NOMO-1 treated with dmso at 0.1 percent for 144 hours (cell line): ENCODE data around the gene MYOF.
"Not testable (repeated sequence)": the region's sequence is repeated elsewhere in the genome, so short reads cannot be mapped to it uniquely, and the experiment has no call there.

Experiments
- DNase-seq: peaks from one replicate; lab custom pipeline; 2025; ENCODE audit not compliant: unreplicated experiment; lab: John Stamatoyannopoulos, UW

Gene MYOF

GRCh38 chr10:93435621-93436397 is 46.3 kb downstream of the MYOF start:
- peak; percentile 76 for DNase-seq

DNA sequence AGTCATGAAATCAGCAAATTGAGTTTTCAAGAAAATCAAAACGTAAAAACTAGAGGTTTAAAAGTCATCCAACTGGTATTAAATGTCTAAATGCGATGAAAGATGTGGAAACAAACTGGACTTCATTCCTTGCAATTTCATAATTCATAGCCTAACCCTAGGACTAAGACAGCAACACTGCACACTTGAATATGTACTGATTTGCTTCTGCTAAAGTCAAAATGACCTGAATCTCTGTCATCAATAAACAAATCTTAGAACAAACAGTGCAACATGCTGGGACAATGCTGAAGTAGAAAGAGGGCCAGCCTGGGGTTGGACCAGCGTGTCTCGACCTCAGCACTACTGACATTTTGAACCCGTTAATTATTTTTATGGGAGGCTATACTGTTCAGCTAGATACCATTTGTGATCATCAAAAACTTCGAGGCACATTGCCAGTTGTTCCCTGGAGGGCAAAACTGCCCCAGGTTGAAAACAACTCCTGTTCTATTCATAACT is 47.1 kb downstream of the MYOF start:
- DNase-seq: no peak

GRCh38 chr10:93431361-93431760 is 50.8 kb downstream of the MYOF start:
- DNase-seq: no peak

DNA sequence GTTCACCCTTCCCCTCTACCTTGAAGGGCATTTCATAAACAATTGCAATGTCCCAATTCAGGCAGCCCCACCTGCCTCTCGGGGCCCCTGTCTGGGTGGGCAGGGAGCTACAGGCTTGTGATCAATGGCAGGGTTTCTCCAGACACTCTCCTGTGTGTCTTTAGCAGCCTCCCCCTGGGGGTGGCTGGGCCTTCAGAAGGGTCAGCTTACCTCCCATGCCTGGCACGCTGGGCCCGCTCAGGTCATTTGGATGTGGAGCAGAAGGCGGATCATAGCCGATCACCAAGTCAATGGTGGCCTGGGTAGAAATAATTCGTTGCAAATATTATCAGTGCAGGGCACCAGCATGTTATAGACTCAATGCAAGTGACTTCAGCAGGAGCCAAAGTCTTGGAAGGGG is 56.3 kb downstream of the MYOF start:
- DNase-seq: no peak

GRCh38 chr10:93422118-93422517 is 60.0 kb downstream of the MYOF start:
- no peak for DNase-seq

DNA sequence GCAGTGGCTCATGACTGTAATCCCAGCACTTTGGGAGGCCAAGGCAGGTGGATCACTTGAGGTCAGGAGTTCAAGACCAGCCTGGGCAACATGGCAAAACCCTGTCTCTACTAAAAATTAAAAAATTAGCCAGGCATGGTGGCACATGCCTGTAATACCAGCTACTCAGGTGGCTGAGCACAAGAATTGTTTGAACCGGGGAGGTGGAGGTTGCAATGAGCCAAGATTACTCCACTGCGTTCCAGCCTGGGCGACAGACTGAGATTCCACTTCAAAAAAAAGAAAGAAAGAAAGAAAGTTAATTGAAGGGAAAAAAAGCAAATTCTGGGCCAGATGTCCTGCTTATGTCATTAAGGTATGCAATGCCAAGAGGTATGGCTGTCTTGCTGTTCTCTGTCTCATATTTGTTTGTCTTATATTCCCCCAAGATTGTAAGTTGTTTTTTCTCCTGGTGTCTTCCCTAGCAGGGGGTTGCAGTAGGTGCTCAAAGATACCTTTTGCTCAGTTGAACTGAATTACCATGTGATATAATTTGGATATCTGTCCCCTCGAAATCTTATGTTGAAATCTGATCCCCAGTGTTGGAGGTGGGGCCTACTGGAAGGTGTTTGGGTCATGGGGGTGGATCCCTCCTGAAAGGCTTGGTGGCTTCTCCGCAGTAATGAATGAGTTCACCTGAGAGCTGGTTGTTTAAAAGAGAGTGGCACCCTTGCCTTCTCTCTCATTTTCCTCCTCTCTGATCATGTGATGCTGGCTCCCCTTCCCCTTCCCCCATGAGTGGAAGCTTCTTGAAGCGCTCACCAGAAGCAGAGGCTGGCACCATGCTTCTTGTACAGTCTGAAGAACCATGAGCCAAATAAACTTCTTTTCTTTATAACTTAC is 60.9 kb downstream of the MYOF start:
- no peak for DNase-seq

- DNase-seq: no peak
Observed at GRCh38 chr10:93420091-93420490, 62.0 kb downstream of the MYOF start.

DNA sequence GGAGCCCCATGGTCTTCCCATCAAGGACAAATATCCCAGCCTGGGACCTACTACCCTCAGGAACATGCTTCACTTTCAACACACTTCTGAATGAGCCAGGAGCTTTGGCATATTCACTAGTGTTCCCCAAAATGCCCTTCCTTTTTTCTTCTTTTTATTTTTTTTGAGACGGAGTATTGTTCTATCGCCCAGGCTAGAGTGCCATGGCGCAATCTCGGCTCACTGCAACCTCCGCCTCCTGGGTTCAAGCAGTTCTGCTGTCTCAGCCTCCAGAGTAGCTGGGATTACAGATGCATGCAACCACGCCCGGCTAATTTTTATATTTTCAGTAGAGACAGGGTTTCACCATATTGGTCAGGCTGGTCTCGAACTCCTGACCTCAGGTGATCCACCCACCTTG is 63.1 kb downstream of the MYOF start:
- not testable (repeated sequence) for DNase-seq

DNA sequence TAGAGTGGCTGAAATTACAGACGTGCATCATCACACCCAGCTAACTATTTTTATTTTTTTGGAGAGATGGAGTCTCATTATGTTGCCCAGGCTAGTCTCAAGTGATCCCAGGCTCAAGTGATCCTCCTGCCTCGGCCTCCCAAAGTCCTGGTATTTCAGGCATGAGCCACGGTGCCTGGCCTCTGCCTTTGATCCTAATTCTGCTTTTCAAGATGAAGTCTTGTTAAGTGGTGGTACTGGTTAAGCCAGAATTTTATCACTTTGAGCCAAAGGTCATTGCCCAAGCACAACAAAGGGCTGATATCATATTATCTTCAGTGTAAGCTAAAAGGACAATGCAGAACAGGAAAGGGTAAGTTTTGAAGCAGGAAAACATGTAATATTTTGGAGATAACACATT is 64.2 kb downstream of the MYOF start:
- no peak for DNase-seq

DNA sequence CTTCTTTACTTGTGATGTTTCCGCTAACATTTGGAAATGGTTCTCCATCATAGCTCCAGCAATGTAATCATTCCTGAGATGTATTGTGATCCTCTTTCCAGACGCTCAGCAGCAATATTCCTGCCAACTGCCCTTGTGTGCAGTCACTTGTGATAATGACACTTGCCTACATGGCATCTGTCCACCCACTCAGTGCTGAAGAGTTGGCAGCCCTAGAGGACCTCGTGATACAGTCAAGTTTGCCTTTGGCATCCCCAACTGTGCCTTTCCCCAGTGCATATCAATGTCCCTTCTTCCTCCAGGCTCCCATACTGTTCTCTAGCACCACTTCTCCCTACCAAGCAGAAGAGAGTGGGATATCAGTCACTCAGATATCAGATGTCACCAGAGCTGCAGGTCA is 64.9 kb downstream of the MYOF start:
- DNase-seq: no peak

- DNase-seq: no peak
Observed at GRCh38 chr10:93416824-93417223, 65.3 kb downstream of the MYOF start.

DNA sequence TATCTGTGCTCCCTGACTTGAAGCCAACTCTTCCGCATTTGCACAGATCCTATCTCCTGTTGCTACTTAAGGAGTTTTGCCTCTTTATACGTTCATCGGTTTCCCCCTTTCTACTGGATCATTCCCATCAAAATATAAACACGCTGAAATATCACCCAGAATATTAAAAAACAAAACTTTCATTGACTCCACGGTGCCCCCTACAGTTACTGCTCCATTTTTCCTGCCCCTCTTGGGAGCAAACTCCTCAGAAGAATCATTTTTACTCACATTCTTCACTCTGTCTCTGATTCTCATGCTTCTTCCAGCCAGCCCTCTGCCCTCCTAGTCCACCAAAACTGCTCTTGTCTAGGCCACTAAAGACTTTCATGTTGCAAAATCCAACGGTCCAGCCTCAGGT is 66.4 kb downstream of the MYOF start:
- DNase-seq: no peak

- peak; percentile 51 for DNase-seq
Observed at GRCh38 chr10:93413252-93413689, 68.9 kb downstream of the MYOF start.

DNA sequence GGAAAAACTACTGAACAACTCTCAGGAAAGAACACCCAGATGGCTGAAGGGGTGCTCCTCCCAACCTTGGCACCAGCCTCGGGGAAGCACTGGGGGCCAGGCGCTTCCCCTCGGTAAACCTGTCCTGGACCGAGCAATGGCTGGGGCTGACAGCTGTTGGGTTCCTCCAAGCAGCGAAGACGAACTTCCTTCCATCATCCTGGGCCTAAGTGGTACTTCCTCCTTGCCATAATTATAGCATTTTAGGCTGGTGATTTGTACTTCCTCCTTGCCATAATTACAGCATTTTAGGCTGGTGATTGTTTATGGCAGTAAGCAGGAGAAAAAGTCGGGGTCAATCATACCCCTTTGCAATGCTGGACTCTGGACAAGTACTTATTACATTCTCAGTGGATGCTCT is 69.3 kb downstream of the MYOF start:
- DNase-seq: peak; percentile 80

DNA sequence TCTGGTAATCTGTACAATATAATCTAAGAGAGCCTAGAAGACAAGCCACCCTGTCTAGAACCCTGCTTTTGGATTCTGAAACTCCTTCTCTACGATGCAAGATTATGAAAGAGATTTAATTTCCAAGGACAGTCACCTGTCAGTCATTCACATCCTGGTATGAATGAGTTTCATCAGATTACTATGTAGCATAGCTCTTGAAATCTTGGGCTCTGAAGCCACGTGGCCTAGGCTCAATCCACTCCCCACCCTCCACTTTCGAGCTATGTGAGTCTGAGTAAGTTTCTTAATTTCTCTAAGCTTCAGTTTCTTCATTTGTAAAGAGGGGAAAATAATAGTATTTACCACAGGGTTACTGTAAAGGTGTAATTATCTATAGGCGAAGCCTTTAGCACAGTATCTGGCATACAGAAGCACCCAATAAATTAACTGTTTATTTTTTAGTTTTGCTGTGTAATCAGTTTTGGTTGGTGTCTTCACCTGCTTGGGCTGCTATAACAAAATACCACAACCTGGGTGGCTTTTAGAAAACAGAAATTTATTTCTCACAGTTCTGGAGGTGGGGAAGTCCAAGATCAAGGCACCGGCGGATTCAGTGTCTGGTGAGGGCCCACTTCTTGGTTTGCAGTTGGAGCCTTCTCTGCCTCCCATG is 71.3 kb downstream of the MYOF start:
- no peak for DNase-seq

DNA sequence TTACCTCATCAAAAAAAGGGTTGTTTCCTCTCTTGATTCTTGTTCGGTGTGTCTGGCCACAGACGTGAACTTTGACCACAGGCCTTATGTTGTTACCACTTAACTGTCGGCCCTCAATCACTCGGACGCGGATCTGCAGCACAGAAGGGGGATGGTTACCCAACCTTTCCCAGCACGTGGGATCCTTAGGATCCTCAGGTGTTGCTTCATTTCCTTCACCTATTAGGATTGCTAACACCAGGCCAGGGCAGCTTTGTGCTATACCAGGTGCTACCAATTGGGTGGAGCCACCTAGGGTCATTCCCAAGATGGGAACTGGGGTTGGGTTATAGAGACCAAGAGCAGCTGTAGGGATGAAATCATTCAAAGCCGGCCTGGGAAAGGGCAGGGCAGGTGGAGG is 73.4 kb downstream of the MYOF start:
- DNase-seq: no peak

DNA sequence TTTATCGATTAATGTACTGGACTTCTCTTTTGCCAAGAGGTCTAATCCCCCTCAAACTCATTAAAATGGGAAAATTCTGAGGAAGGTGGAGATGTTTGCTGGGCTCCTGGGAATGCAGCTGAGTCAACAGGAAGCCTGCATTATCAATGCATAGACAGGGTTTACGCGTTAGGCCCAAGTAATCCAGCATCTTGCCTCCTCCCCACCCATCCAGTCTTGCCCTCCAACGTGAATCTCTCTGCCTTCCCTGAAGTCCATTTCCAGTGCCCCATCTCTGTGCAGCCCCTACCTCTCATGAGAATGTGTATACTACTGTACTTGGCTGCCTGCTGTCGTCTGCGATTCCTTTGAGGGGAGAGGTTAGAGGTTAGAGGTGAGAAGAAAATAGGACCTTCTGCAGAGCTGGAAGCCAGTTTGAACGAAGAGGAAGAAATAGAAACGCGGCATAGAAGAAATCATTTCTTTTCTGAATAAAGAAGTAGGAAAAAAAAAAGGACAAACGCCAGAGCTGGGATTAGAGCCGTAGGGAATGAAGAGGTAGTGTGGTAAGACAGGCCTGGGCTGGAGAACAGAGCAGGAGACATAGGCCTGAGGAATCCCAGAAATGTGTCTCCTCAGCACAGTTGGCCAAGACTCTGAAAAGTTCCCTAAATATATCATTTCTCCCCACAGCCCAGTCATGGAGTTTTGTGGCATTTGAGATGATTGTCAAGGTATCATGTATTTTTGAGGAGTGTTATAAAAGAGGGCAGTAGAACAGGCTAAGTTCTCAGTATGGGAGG is 75.6 kb downstream of the MYOF start:
- DNase-seq: no peak

DNA sequence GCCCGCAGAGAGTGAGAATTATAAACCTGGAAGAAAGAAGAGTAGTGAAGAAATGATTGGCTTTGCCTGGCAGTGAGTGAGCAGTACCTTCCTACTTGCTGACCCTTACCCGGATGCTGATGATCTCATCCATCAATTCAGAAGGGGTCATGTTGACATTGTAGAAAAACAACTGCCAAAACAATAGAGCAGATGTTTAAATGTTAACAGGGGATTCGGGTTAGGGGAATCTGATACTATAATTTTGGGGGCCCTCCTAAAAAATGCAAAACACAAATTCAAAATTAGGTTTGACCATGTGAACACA is 78.1 kb downstream of the MYOF start:
- DNase-seq: no peak

- no peak for DNase-seq
Observed at GRCh38 chr10:93403152-93404047, 78.7 kb downstream of the MYOF start.

DNA sequence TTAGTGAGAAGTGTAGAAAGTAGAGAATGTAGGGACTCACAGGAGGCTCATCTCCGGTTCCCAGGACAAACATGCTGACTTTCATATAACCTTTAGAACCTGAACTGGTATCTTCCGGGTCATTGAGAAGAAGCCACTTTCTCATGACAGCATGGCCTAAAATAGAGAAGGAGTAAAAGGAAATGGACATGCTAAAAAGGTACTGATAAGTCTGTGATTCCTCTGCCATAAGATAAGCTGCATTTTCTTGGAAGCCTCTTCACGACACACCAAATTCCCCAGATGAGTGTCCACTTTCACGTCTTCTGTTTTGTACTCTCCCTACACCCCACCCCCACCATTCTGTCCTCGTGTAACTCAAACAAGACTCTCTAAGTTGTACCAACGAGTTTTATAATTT is 79.9 kb downstream of the MYOF start:
- DNase-seq: no peak
